Type B pancreatic cell (in vitro differentiated cells): ENCODE results near the gene SLCO3A1. TPM values are rescaled to one million over a fixed set of nuclear protein-coding genes. Genes with fewer than 3 reads are reported as not detected.

Experiments used
- DNase-seq: peaks from one replicate; pipeline ENCODE4 v3.0.0; 2021; ENCODE audit warnings: mixed read lengths; ENCODE audit not compliant: unreplicated experiment; ENCODE audit errors: extremely low spot score
- H3K27ac Mint-ChIP-seq: 2 replicates; pipeline ENCODE4 v1.8.0; 2021; ENCODE audit warnings: mild to moderate bottlenecking, mixed read lengths
- H3K27me3 Mint-ChIP-seq: 2 replicates; pipeline ENCODE4 v1.8.0; 2021; ENCODE audit warnings: mixed read lengths
- H3K36me3 Mint-ChIP-seq: 2 replicates; pipeline ENCODE4 v1.8.0; 2021; ENCODE audit warnings: mixed read lengths
- H3K4me1 Mint-ChIP-seq: one replicate; pipeline ENCODE4 v1.8.0; 2021; ENCODE audit warnings: mixed read lengths; ENCODE audit not compliant: unreplicated experiment
- H3K4me3 Mint-ChIP-seq: 2 replicates; pipeline ENCODE4 v1.8.0; 2021; ENCODE audit warnings: mild to moderate bottlenecking, mixed read lengths
- H3K9me3 Mint-ChIP-seq: 2 replicates; pipeline ENCODE4 v1.8.0; 2021; ENCODE audit warnings: mixed read lengths
- CTCF ChIP-seq: fragments of 200-600 bp; sonication (generic); conservative IDR thresholded peaks from 2 replicates; pipeline ENCODE4 v1.5.0; 2021; ENCODE audit warnings: antibody characterized with exemption, mild to moderate bottlenecking
- total RNA-seq: library from RNA; stranded (reverse); gene quantifications from 2 replicates; pipeline ENCODE4 v1.2.1, GENCODE V29; 2021; ENCODE audit warnings: low replicate concordance

SLCO3A1 gene
- total RNA-seq, 1 donor from 2014 or later = 30.9 TPM

DNA sequence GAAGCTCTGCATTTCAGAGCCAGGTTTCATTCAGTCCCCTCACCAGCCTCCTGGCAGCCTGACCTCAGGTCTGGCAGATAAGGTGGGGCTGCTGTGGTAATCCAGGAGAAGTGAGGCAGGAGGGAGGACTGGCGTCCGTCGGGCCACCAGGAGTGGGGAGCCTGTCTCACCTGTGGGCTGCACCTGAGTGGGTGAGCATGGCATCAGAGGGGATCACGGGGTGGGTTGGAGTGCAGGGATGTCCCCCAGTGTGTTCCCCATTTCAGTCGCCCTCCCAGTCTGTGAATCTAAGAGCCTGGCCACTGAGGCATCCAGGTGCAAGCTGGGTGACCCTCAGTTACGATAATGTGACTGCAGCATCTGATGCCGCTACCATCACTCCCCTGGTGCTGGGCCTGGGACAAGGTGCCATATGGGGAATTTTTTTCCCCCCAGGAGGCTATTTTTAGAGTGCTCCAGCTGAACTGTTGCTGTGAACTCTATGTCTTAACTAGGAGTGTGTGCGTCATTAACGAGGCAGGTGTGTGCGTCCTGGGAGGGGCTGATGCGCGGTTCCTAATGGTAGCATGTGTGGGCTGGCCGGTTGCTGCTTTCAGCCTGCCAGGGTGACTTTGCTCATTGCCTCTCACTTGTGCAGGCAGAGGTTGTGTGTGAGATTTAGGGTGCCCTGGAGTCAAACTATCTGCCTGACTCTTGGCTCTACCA is 165.2 kb downstream of the SLCO3A1 start:
- no peak overlapping the region for H3K4me3 Mint-ChIP-seq
- H3K27ac Mint-ChIP-seq = no peak overlapping the region
- H3K27me3 Mint-ChIP-seq = no peaks in the 10 kb centered on the region
- no peak for TF ChIP-seq CTCF
- no peak for DNase-seq
- H3K4me1 Mint-ChIP-seq = no peaks in the 10 kb centered on the region
- no peaks in the 10 kb centered on the region for H3K36me3 Mint-ChIP-seq
- H3K9me3 Mint-ChIP-seq = no peaks in the 10 kb centered on the region

GRCh38 chr15:92019706-92020105 is 166.2 kb downstream of the SLCO3A1 start:
- H3K27me3 Mint-ChIP-seq = no peaks in the 10 kb centered on the region
- no peak for TF ChIP-seq CTCF
- no peaks in the 10 kb centered on the region for H3K4me1 Mint-ChIP-seq
- H3K36me3 Mint-ChIP-seq = no peaks in the 10 kb centered on the region
- no peak for DNase-seq
- no peaks in the 10 kb centered on the region for H3K9me3 Mint-ChIP-seq
- no peak overlapping the region for H3K27ac Mint-ChIP-seq
- H3K4me3 Mint-ChIP-seq = no peak overlapping the region

- H3K4me1 Mint-ChIP-seq = no peaks in the 10 kb centered on the region
- H3K27ac Mint-ChIP-seq = no peak overlapping the region
- no peak for DNase-seq
- no peaks in the 10 kb centered on the region for H3K9me3 Mint-ChIP-seq
- H3K4me3 Mint-ChIP-seq = no peak overlapping the region
- TF ChIP-seq CTCF = no peak
- H3K27me3 Mint-ChIP-seq = no peaks in the 10 kb centered on the region
- H3K36me3 Mint-ChIP-seq = no peaks in the 10 kb centered on the region
Measured at GRCh38 chr15:92020207-92020606, 166.7 kb downstream of the SLCO3A1 start.

DNA sequence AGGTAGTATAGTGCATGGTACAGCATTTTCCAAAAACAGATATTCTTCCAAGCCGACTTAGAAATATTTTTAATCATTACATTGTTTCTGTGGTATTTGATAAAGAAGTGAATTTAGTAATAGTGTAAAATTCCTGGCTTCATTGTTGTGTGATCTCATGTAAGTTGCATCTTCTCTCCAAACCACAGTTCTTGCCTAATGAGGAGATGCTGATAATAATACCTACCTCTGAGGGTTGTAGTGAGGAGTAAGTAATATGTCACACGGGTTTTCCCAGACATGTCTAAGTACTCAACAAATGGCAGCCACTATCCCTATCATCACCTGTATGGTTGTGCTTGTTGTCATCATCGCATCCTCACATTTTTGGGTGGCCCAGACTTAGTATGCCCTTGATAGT is 167.3 kb downstream of the SLCO3A1 start:
- Mint-ChIP-seq H3K36me3 (no peaks in the 10 kb centered on the region), H3K27me3 (no peaks in the 10 kb centered on the region), H3K9me3 (no peaks in the 10 kb centered on the region), H3K4me3 (no peak overlapping the region), H3K4me1 (no peaks in the 10 kb centered on the region), H3K27ac (peak overlapping the region; percentile 33)
- TF ChIP-seq CTCF = no peak
- no peak for DNase-seq

DNA sequence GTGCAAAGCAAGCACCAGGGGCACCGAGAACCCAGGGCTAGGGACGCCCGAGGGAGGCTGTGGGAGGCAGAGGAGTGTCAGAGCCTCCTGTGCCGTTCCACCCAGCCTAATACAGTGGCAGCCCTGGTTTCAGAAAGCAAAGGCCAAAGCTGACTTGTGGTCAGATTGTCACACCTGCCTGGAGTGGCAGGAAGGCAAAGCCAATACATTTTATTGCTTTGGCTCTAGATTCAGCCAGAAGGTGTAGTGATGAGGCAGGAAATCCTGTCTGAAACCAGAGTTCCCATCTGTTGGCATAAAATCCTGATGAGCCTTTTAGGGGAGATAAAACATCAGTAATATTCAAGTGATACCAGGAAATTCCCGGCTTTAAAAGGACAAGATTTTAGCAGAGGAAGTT is 168.3 kb downstream of the SLCO3A1 start:
- Mint-ChIP-seq H3K9me3 (no peaks in the 10 kb centered on the region), H3K27me3 (no peaks in the 10 kb centered on the region), H3K27ac (no peak overlapping the region), H3K4me1 (no peaks in the 10 kb centered on the region), H3K4me3 (no peak overlapping the region), H3K36me3 (no peaks in the 10 kb centered on the region)
- DNase-seq = no peak
- TF ChIP-seq CTCF = no peak
